Natural killer cell treated with Interleukin-12 subunit alpha and Interleukin-12 subunit beta and Interleukin-15 and Interleukin-18, amount 100 ng/mL, for 72 hours (primary cell): Measurements from ENCODE around the gene NOL4L. TPM values are rescaled to one million over a fixed set of nuclear protein-coding genes. Genes with fewer than 3 reads are reported as not detected.
"Not testable (repeated sequence)": the region's sequence is repeated elsewhere in the genome, so short reads cannot be mapped to it uniquely, and the experiment has no call there.

Experiments used
- ATAC-seq, 2 donors: fragments of 150-1000 bp; cut with Tn5 transposase in 1 of 2; sonication (Bioruptor Pico), chemical (Tn5 transposase) in 1 of 2; 2 replicates each; pipeline ENCODE4 v1.10.0; 2021
- DNase-seq: peaks from one replicate; pipeline ENCODE4 v3.0.0; 2022; ENCODE audit warnings: low spot score
- H3K27ac Mint-ChIP-seq, 2 donors: 1 replicate in 1 of 2; 2 replicates in 1 of 2; pipeline ENCODE4 v1.8.0; 2022; ENCODE audit warnings: mixed read lengths in 2 of 2, mild to moderate bottlenecking in 1 of 2, moderate library complexity in 1 of 2
- H3K27me3 Mint-ChIP-seq, 2 donors: 1 replicate in 1 of 2; 2 replicates in 1 of 2; pipeline ENCODE4 v1.8.0; 2022; ENCODE audit warnings: mixed read lengths in 2 of 2
- H3K36me3 Mint-ChIP-seq: one replicate; pipeline ENCODE4 v1.8.0; 2022; ENCODE audit warnings: mixed read lengths
- H3K4me1 Mint-ChIP-seq, 2 donors: 1 replicate in 1 of 2; 2 replicates in 1 of 2; pipeline ENCODE4 v1.8.0; 2022; ENCODE audit warnings: low read depth in 2 of 2, mixed read lengths in 2 of 2, mild to moderate bottlenecking in 1 of 2
- H3K4me3 Mint-ChIP-seq: one replicate; pipeline ENCODE4 v1.8.0; 2022; ENCODE audit warnings: mixed read lengths
- H3K9me3 Mint-ChIP-seq: 2 replicates; pipeline ENCODE4 v1.8.0; 2022; ENCODE audit warnings: mixed read lengths
- total RNA-seq, 2 donors: library from RNA; stranded (reverse); gene quantifications; one replicate each; pipeline ENCODE4 v1.2.3, GENCODE V29; 2022

The NOL4L gene
- total RNA-seq, 2 donors from 2014 or later, result 20.0 to 20.1 TPM

DNA sequence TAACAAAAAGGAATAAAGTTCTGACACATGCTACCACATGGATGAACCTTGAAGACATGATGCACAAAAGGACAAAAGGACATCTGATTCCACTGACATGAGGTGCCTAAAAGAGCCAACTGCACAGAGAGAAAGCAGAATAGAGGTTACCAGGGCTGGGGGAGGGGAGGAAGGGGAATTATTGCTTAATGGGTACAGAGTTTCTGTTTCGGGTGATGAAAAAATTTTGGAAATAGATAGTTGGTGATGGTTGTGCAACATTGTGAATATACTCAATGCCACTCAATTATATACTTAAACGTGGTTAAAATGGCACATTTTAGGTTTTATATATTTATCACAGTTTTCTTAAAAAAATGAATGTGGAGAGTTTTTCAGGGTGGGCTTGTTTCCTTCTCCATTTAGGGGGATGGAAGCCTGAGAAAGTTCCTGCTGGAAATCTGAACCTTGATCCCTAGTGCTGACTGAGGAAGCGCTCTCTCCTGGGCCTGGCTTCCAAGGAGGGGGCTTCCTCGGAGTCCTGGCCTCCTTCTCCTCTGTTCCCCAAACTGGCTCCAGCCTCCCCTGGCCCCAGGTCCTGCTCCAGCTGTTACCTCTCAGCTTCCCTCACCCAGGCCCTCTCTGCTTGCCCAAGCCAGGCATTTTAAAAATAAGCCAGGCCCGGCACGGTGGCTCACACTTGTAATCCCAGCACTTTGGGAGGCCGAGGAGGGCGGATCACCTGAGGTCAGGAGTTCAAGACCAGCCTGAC is 79.2 kb downstream of the NOL4L start:
- Mint-ChIP-seq H3K27me3 (no peaks in the 10 kb centered on the region), H3K27ac (peak overlapping the region; percentile 53 to 86)

DNA sequence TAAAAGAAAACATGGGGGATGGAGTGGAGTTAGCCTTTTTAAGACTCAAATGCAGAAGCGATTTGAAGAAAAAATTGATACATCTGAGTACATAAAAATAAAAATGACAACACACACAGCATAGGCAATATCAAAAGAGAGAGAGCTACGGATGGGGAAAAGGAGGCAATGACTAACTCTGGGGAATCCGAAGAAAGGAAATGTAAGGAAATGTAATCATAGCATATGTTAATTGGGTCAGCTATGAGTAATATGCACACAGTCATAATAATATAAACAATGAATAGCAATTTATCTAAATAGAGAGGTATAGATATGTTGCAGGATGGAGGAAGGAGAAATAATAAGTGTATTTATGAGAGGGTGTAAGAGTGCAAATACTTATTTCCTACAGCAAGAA is 83.4 kb downstream of the NOL4L start:
- Mint-ChIP-seq H3K27me3 (no peaks in the 10 kb centered on the region), H3K36me3 (no peaks in the 10 kb centered on the region), H3K9me3 (no peaks in the 10 kb centered on the region), H3K27ac (peak overlapping the region; percentile 12 to 20), H3K4me3 (no peak overlapping the region), H3K4me1 (peaks cover 28 to 31% of the 10 kb centered on the region in 2 donors)
- DNase-seq, result no peak
- peak in 1 of 2 donors; percentile 51 for ATAC-seq

More for the DNA sequence above, 79.2 kb downstream of the NOL4L start:
- ATAC-seq (peak; percentile 18 to 80), DNase-seq (peak; percentile 63)
- H3K9me3 Mint-ChIP-seq, result no peaks in the 10 kb centered on the region
- peaks cover 42 to 46% of the 10 kb centered on the region in 2 donors for H3K4me1 Mint-ChIP-seq
- H3K36me3 Mint-ChIP-seq, result no peaks in the 10 kb centered on the region
- peak overlapping the region; percentile 32 for H3K4me3 Mint-ChIP-seq

GRCh38 chr20:32497589-32498224 is 87.4 kb downstream of the NOL4L start:
- H3K27me3 Mint-ChIP-seq, result no peaks in the 10 kb centered on the region
- no peak overlapping the region for H3K4me3 Mint-ChIP-seq
- H3K36me3 Mint-ChIP-seq, result no peaks in the 10 kb centered on the region
- DNase-seq, result peak; percentile 38
- no peaks in the 10 kb centered on the region for H3K9me3 Mint-ChIP-seq
- peaks cover 21 to 28% of the 10 kb centered on the region in 2 donors for H3K4me1 Mint-ChIP-seq
- no peak for ATAC-seq
- peak overlapping the region in 1 of 2 donors; percentile 71 for H3K27ac Mint-ChIP-seq

DNA sequence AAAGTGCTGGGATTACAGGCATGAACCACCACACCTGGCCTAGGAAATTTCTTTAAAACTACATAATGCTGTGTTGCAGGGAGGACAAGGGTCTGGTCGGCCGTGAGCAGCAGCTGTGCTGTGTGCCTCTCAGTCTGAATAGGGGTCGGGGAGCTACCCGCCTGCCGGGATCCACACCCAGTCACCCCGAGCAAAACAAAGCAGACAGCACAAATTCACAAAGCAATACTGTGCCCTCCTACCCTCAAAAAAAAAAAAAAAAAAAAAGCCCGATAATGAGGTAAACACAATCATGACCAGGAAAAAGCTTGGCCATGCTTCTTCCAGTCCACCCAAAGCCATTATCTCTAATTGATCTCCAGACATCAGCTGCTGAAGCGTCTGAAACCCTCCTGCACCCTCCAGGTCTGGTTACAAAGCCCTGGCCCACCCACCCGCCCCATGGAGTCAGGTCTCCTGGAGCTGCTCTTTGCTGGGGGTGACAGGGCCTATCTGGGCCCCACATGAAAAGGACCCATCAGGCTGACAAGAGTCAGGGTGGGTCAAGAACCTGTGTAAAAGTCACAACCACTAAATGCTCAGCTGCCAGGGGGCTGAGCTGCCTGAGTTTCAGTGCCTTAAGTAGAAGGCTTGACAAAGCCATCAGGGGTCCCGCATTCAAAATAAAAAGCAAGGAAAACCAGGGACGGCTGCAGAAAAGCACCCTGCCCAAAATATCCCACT is 88.2 kb downstream of the NOL4L start:
- Mint-ChIP-seq H3K9me3 (no peaks in the 10 kb centered on the region), H3K36me3 (no peaks in the 10 kb centered on the region), H3K4me3 (no peak overlapping the region), H3K4me1 (peaks cover 24 to 33% of the 10 kb centered on the region in 2 donors), H3K27me3 (no peaks in the 10 kb centered on the region), H3K27ac (no peak overlapping the region)
- DNase-seq (peak; percentile 54), ATAC-seq (no peak)

DNA sequence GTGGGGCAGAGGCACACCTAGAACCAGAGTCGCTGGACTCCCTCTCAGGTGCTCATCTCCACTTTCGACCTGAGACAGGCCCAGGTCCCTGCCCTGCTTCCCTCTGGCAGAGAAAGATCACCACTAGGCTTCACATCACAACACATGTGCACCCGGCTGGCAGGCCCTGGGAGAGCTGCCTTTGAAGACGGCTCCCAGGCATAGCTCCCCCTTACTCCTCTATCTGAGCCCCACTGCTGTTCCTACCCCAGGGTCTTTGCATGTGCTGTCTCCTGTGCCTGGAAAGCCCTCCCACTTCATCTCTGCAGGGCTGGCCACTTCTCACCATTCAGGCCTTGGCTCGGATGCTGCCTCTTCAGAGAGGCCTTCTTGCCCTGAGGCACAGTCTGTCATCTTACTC is 89.2 kb downstream of the NOL4L start:
- H3K27ac Mint-ChIP-seq, result peak overlapping the region in 1 of 2 donors; percentile 52
- no peaks in the 10 kb centered on the region for H3K9me3 Mint-ChIP-seq
- no peaks in the 10 kb centered on the region for H3K27me3 Mint-ChIP-seq
- DNase-seq (peak; percentile 20), ATAC-seq (no peak)
- no peaks in the 10 kb centered on the region for H3K36me3 Mint-ChIP-seq
- H3K4me1 Mint-ChIP-seq, result peaks cover 17 to 35% of the 10 kb centered on the region in 2 donors
- H3K4me3 Mint-ChIP-seq, result no peak overlapping the region

DNA sequence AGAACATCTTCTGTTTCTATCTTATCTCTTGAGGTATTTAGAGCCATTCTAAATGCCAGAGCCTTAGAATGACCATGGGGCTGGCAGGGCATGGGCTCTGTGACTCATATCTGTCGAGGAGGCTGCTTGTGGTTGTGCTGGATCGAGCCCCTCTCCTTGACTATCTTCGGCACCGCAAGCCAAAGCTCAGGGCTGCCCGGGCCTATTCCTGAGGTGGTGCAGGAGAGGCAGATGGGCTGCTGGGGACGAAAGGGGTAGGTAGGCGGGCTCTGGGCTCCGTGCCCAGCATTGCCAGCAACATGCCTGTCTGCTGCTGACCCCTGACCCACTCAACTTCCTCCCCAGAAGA is 89.9 kb downstream of the NOL4L start:
- Mint-ChIP-seq H3K27me3 (no peaks in the 10 kb centered on the region), H3K4me1 (peaks cover 14 to 34% of the 10 kb centered on the region in 2 donors)
- no peak for ATAC-seq

DNA sequence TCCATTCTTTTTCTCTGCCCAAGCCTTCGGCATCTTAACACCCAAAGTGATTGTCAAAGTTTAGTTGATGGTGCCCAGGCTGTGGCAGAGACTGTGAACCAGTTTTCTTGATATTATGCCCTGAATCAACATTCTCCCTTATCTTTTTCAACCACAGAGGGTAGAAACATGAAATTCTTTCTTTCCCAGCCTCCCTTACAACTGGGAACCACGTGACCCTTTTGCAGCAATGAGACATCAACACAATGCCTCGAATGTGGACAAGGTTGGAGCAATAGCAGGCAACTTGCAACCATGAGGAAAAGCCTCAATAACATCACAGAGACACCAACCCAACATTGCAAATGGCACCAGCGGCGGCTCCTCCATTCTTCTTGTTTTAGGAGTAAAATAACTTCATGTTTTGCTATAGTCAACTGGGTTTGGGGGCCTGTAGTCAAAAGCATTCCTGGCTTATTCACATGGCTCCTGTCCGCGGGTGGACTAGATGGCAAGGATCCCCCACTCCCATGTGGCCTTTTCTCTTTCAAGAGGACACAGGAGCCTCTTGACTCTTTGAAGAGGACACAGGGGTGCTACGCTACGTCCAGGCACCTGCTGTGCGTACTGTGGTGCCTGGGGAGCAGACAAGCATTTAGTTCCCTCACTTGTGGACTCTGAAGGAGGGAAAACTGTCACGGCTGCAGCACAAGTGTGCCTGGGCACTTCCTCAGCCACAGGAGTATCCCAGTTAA is 90.5 kb downstream of the NOL4L start:
- Mint-ChIP-seq H3K4me1 (peaks cover 14 to 34% of the 10 kb centered on the region in 2 donors), H3K27me3 (no peaks in the 10 kb centered on the region), H3K9me3 (no peaks in the 10 kb centered on the region), H3K27ac (peak overlapping the region in 1 of 2 donors; percentile 52), H3K4me3 (no peak overlapping the region), H3K36me3 (no peaks in the 10 kb centered on the region)
- ATAC-seq (no peak), DNase-seq (peak; percentile 38)

More for the DNA sequence above, 89.9 kb downstream of the NOL4L start:
- H3K27ac Mint-ChIP-seq, result peak overlapping the region in 1 of 2 donors; percentile 52
- no peaks in the 10 kb centered on the region for H3K9me3 Mint-ChIP-seq
- no peaks in the 10 kb centered on the region for H3K36me3 Mint-ChIP-seq
- DNase-seq, result no peak
- no peak overlapping the region for H3K4me3 Mint-ChIP-seq

GRCh38 chr20:32493356-32493755 is 91.8 kb downstream of the NOL4L start:
- ATAC-seq, result no peak
- H3K36me3 Mint-ChIP-seq, result no peaks in the 10 kb centered on the region

GRCh38 chr20:32491764-32492151 is 93.4 kb downstream of the NOL4L start:
- not testable (repeated sequence) for H3K9me3 Mint-ChIP-seq, H3K27me3 Mint-ChIP-seq, H3K36me3 Mint-ChIP-seq, H3K4me3 Mint-ChIP-seq, ATAC-seq
- H3K4me1 Mint-ChIP-seq, result peaks cover 16 to 48% of the 10 kb centered on the region in 2 donors
- H3K27ac Mint-ChIP-seq, result peak overlapping the region in 1 of 2 donors; percentile 8
- DNase-seq, result peak; percentile 37

More at GRCh38 chr20:32493356-32493755, 91.8 kb downstream of the NOL4L start:
- Mint-ChIP-seq H3K4me3 (no peak overlapping the region), H3K27ac (peak overlapping the region in 1 of 2 donors; percentile 52), H3K27me3 (no peaks in the 10 kb centered on the region), H3K4me1 (peaks cover 14 to 39% of the 10 kb centered on the region in 2 donors), H3K9me3 (no peaks in the 10 kb centered on the region)
- DNase-seq, result no peak

DNA sequence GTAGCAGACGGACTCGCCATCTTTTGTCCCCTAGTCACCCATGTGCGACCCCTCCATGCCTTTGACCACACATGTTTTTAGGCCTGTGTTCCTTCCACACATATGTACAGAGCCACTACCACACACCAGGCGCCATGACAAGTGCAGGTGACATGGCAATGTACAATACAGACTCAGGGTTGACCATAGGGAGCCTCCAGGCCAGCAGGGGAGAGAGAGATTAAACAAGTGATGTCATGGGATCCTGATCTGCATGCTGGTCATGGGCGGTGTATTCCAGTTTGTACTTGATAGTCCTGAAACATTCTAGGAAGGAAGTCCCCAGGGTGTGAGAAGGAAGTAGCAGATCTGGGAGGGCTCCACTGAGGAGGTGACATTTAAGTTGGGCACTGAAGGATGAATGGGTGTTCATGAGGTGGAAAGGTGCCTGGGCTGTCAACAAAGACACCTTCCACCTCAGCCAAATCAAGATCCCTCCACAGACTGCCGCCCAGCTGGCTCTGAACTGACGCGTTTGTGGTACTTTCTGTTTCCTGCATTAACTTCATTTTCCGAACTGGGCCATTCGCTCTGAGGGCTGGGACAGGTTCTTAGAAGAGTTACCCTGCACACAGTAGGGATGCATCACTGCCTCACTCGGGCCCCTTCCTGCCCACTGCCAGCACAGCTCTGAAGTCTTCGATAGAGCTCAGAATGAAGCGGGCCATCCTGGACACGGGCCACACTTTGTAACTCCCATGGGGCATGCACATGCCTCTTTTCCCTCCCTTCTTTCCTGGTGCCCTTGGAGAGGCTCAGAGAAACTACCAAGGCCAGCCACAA is 94.0 kb downstream of the NOL4L start:
- no peak overlapping the region for H3K4me3 Mint-ChIP-seq
- peak overlapping the region in 1 of 2 donors; percentile 8 for H3K27ac Mint-ChIP-seq
- H3K36me3 Mint-ChIP-seq, result no peaks in the 10 kb centered on the region
- H3K9me3 Mint-ChIP-seq, result no peaks in the 10 kb centered on the region
- ATAC-seq, result no peak
- DNase-seq, result peak; percentile 57
- H3K27me3 Mint-ChIP-seq, result no peaks in the 10 kb centered on the region
- H3K4me1 Mint-ChIP-seq, result peaks cover 20 to 50% of the 10 kb centered on the region in 2 donors

DNA sequence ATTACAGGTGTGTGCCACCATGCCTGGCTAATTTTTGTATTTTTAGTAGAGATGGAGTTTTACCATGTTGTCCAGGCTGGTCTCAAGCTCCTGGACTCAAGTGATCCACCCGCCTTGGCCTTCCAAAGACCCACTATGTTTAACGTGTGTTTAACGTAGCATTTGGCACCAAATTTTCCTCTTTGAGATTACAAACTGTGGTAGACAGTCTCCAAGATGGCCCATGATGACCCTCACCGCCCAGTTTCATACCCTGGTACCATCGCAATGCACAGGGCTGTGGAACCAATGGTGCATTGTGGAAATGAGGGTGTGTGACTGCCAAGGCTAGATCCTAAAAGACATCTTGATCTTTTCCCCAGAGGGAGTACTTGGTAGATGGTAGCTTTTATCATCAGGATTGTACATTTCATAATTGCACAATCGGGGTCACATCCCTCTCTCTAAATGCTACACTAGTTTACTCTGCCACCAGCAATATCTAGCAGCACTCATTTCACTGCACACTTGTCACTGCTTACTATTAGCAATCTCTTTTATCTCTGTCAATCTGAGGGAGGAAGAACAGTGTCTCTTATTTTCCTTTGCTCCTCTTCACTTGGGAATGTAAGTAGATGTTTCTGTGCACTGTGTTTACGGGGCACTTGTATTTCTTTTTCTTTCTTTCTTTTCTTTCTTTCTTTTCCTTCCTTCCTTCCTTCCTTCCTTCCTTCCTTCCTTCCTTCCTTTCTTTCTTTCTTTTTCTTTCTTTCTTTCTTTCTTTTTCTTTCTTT is 96.9 kb downstream of the NOL4L start:
- peak overlapping the region in 1 of 2 donors; percentile 66 for H3K27ac Mint-ChIP-seq
- H3K4me1 Mint-ChIP-seq, result peaks cover 28 to 46% of the 10 kb centered on the region in 2 donors
- H3K27me3 Mint-ChIP-seq, result no peaks in the 10 kb centered on the region
- H3K4me3 Mint-ChIP-seq, result no peak overlapping the region
- no peaks in the 10 kb centered on the region for H3K9me3 Mint-ChIP-seq
- ATAC-seq, result no peak
- DNase-seq, result peak; percentile 18
- no peaks in the 10 kb centered on the region for H3K36me3 Mint-ChIP-seq

- no peak overlapping the region for H3K4me3 Mint-ChIP-seq
- no peaks in the 10 kb centered on the region for H3K36me3 Mint-ChIP-seq
- no peaks in the 10 kb centered on the region for H3K9me3 Mint-ChIP-seq
- no peaks in the 10 kb centered on the region for H3K27me3 Mint-ChIP-seq
- peaks cover 28 to 45% of the 10 kb centered on the region in 2 donors for H3K4me1 Mint-ChIP-seq
- DNase-seq (peak; percentile 28), ATAC-seq (no peak)
- H3K27ac Mint-ChIP-seq, result peak overlapping the region in 1 of 2 donors; percentile 53
Measured at GRCh38 chr20:32487381-32487780, 97.8 kb downstream of the NOL4L start.
